HG03159 (cell line): ENCODE results near the gene NCF4.

Source experiments
- ATAC-seq: cut with Tn5 transposase; IDR thresholded peaks from one replicate; pipeline ENCODE4 v1.9.1; 2021; ENCODE audit warnings: mild to moderate bottlenecking, moderate library complexity; ENCODE audit not compliant: unreplicated experiment

The NCF4 gene

DNA sequence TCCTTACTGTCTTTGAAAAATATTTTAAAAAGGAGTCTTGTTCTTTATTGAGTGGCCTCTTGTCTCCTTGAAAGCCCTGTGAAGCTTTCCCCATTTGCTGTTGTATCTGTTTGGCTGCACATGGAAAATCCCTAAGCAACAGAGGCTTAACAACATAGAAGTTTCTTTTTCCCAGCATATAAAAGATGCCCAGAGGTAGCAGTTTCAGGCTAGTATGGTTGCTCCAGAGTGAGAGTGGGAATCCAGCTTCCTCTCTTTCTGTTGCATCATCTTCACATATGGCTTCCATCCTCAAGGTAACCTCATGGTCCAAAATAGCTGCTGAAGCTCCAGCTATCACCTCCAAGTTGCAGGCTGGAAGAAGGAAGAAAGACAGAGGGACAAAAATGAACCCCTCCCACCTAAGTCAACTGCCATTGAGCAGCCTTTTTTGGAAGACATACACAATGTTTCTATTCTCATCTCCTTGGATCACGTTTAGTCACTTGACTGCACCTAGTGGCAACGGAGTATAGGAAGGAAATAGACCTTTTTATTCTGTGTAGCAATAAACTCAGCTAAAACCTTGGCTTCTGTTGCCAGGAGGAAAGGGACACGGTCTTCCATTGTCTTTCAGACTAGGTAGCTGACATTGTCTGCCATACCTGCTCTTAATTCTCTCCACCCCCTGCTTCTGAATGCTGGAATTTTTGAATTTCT, 57.9 kb downstream of the NCF4 start:
- ATAC-seq = no peak

DNA sequence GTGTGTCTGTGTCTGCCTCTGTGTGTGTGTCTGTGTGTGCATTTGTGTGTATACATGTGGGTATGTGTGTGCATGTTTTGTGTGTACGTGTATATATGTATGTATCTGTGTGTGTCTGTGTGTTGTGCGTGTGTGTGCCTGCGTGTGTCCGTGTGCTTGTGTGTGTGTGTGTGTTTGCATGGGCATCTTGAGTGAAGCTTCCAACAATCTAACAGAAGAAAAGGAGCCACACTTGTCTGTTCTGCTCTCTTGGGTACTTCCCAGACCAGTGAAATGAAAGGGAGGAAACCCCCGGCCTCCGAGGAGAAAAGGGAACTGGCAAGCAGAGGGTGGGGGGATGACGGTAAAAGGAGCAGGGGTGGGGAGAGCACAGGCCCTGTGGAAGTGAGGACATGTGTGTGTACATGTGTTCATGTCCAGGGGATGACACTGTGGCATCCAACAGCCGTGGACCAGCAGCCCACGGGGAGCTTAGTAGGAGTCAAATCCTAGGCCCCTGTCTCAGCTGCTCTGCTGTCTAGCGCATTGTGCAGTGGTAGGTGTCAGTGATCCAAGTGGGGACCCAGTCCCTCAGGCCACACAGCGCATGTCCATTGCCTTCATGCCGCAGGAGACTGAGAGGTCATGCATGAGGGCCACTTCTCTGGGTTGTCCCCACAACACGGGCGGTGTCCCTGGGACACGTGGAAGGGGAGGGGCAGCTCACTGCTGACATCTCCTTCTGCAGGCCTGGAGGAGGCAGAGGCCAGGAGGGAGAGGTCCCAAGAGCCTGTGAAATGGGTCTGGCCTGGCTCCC, 60.7 kb downstream of the NCF4 start:
- no peak for ATAC-seq

DNA sequence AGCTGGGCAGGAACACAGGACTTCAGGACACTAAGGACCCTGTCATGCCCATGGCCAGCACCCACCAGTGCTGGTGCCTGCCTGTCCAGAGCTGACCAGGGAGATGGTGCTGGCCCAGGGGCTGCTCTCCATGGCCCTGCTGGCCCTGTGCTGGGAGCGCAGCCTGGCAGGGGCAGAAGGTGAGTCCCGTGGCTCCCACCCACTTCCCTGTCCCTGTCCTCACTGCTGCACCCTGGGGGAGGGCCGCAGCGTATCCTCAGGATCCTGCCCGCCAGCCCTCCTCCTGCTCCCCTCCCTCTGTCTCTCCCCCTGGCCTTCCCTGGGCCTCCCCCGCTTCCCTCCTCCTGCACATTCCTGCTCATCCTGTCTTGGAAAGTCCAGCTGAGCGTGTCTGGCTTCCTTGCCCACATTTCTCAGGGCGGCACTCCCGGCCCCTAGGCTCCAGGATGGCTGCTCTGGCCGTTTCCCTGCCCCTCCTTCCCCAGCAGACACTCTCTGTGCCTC, 61.4 kb downstream of the NCF4 start:
- no peak for ATAC-seq

DNA sequence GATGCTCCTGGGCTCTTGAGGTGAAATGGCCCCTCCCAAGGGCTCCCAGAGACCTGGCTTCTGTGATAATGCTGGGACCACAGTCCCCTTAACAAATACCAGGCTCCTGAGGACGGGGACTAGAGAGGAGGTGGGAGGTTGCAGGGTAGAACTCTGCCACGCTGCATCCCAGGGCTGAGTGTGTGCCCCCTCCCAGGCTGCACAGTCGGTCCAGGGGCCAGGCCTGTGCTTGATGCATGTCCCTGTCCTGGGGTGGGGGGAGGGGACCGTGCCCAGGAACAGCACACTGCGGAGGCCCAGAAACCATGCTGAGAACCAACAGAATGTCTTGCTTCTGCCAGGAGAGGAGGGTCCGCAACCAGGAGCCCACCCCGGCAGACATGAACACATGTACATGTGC, 61.9 kb downstream of the NCF4 start:
- no peak for ATAC-seq

DNA sequence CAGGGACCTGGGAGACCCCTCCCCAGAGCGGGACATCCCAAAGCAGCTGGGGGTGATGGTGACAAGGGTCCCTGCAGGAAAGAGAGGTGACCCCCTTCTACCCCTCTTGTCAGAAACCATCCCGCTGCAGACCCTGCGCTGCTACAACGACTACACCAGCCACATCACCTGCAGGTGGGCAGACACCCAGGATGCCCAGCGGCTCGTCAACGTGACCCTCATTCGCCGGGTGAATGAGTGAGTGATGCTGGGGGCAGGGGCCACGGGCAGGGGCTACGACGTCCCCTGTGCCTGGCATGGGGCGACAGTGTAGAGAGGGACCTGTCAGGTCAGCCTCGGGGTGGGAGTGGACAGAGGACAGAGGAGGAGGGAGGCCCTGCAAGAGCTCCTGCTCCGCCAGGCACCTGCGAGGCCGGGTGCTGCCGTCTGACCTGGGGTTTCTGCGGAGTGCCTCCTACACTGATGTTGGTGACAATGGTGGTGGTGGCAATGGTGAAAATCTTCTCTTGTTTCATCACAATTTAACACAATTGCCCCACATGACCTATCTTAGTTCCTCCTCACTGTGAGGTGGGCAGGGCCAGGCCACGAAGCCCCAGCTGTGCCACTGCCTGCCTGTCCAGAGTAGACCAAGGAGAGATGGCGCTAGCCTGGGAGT, 62.5 kb downstream of the NCF4 start:
- no peak for ATAC-seq

DNA sequence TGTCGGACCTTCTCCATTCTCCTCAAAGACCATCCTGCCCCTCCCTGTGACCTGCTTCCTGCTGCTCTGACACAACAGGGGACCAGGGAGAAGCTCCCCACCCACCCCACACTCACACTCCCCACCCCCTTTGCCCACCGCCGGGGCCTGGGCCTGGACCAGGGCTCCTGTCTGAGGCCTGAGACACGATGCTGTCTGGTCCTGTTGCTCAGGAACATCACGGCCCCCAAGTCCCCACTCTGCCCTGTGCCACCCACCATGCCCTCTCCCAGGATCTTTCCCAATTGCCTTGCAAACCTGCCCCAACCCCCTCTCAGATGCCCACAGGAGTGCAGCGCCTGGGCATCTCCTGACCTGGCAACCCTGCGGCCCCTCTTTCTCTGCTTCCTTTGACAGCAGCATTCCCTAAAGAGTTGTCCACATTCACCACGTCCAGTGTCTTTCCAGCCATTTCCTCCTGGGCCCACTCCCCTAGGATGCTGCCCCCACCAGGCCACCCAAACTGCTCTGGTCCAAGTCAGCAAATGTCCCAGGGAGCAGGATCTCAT, 63.4 kb downstream of the NCF4 start:
- ATAC-seq = no peak

DNA sequence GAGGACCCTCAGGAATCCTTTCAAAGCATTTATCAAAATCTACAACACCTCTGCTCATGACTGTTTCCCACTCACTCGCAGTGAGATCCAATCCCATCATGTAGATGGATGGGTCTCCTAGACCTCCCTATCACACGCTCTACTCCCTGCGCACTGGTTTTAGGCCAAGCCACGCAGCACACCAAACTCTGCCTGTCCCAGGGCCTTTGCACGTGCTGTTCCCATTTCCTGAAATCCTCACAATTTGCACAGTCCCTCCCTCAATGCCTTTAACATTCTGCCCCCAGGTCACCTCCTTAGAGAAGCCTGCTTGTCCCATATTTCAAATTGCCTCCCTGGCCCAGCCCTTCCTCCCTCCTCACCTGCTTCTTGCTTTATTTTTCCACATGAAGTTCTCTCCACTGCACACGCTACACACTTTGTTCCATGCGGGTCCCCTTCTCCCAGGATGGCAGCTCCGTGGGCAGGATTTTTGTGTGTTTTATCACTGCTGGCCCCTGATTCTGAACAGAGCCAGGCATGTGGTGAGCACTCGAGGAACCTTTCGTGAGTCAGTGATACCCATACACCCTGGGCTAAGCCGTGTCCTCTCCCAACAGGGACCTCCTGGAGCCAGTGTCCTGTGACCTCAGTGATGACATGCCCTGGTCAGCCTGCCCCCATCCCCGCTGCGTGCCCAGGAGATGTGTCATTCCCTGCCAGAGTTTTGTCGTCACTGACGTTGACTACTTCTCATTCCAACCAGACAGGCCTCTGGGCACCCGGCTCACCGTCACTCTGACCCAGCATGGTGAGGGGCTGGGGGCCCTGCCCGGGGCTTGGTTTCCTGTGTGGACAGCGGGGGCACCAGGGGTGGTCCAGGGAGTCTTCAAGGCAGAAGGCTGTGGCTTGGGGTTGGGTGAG, 64.8 kb downstream of the NCF4 start:
- no peak for ATAC-seq

DNA sequence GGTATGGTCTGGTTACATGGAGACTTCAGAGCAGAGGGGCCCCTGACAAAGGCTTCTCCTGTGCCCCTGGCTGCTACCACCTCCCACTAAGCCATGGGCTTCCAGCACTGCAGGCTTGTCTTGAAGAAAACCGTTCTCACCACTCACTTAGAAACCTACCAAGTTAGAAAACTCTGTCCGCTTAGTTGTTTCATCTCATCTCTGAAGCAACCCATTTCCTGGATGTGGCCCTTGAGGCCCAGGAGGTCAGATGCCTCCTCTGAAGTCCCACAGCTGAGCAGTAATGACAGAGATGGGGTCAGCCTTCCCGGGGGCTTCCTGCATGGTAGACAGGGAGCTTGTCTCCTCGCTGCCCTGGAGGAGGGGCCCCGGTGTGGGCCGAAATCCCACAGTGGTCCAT, 65.5 kb downstream of the NCF4 start:
- ATAC-seq = no peak

DNA sequence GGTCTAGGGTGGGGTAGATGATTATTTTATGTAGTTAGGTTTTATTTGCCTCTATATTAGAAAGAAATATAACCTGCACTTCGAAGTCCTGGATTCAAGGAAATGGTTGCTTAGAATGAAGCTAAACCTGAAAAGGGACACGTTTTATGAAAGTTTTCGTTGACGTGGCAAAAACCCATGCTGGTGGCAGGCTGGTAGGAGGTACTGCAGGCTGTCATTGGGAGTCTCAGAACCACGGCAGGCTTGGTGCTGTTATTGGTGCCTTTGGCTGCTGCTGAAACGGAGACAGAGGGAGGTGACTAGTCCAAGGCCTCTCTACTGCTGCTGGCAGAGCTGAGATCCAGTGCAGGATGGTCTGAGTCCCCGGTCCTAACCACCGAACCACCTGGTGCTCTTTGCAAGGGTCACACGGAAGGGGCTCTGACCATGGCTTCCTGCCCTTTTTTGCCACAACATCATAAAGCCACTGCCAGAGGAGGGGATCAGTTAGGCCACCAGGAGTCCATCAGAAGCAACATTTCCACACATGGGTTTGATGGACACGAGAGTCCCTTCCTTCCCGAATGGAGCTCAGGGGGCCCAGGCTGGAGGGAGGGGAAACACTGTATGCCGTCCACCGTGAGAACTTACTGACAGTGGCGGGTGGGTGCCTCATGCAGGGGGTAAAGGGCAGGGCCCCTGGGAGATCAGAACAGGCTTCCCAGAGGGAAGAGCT, 66.1 kb downstream of the NCF4 start:
- no peak for ATAC-seq
